HG03565 (cell line): Measurements from ENCODE around the gene LEMD2.

Source experiments
- ATAC-seq: cut with Tn5 transposase; IDR thresholded peaks from one replicate; pipeline ENCODE4 v1.9.1; 2021; ENCODE audit warnings: mild to moderate bottlenecking, moderate library complexity; ENCODE audit not compliant: unreplicated experiment

LEMD2 gene

DNA sequence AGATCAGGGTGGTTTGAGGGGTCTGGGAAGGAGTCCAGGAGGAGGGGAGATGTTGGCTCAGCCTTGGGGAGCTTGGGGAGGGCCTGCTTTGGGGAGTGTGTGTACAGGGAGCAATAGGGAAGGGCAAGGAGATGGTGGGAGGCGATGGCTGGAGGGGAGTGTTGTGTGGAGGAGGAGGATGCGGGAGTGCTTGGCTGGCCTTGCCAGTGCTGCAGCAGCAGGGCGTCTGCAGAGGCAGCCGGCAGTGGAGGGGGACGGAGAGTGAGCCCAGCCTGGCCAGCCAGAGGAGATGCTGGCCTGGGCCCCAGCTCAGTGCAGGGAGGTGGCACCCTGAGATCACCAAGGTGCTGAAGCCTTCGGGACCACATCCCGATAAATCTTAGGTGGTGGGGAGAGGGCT lies 46.1 kb downstream of the LEMD2 start:
- ATAC-seq, result no peak

DNA sequence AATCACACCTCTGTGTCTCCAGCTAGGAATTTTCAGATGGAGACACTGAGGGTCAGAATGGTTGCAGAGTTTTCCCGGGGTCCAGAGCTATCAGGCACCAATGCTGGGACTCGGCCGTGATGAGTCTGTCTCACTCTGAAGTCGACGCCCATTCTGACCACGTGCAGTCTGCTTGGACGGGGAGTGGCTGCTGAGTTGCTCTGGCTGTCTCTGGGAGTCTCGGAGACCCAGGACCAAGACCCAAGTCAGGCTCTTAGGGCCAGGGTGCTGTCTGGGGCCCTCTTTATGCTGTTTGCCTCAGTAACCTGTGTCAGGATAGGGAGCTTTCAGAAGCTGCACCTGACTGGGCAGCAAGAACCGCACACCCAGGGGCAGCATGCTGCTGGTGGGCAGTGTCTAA lies 46.8 kb downstream of the LEMD2 start:
- no peak for ATAC-seq

DNA sequence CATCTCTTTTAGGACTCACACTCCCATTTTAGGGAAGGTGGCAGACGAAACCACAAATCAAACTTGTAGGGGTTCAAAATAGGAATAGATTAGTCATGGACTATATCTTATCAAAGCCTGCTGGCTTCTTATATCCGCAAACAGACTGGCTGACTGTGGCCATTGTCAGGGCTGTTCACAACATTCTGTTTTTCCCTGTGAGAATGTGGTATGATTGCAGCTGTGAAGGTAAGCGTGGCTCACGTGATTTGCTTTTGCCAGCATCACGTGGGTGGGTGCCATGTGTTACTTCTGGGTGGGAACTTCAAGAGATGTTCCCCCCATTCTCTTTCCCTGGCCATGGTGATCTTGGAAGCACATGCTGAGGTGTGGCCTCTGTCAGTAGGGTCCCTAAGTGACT lies 48.1 kb downstream of the LEMD2 start:
- ATAC-seq, result no peak

DNA sequence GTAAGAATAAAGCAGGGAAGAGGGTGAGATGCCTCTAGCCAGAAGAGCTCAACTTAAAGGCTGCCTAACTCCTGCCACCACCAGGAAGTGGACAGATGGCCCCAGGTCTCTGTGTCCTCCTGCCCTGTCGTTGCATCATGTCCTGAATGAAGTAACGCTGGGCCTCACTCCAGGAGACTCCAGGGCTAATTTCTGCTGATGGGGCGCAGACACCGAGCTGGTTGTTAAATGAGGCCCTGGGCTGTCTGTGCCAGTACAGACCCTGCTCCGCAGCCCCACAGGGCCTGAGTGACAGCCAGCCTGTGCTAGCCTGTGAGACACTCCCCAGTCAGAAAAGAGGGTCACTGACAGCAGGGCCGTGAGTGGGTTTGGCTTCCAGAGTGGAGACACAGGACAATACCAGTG lies 48.7 kb downstream of the LEMD2 start:
- ATAC-seq, result no peak

DNA sequence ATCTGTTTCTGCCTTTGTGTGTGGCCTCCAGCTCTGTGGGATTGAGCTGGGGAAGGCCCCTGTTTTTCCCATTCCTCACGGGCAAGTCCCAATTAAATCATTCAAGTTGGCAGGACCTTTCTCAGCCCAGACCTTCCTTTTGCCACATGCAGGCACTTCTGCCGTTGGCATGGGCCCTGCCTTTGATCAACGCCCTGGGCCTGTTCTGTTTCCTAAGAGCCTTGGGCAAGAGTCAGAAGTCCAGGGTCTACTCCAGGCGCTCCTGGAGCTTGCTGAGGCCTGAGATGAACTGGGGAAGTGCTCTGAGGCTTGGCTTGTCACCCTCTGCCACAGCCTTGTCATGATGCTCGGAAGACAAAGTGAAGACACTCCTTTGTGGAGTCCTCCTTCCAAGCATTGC lies 49.4 kb downstream of the LEMD2 start:
- ATAC-seq, result no peak

DNA sequence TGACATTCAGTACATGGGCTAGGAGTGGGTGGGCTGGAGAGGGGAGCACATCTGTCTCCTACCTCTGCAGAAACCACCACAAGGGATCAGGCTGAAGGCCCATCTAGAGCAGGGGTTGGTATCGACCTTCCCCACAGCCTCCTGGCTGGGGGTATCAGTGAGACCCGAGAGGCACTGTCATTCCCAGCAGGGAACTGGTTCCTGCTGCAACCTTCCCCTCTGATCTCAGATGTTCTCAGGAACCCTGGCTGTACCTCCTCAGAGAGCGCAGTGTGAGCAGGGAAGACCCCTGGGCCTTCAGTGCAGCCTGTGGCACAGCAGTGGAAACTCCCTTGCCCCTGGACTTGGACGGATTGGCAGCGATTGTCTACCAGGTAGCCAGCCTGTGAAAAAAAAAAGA lies 50.1 kb downstream of the LEMD2 start:
- no peak for ATAC-seq

DNA sequence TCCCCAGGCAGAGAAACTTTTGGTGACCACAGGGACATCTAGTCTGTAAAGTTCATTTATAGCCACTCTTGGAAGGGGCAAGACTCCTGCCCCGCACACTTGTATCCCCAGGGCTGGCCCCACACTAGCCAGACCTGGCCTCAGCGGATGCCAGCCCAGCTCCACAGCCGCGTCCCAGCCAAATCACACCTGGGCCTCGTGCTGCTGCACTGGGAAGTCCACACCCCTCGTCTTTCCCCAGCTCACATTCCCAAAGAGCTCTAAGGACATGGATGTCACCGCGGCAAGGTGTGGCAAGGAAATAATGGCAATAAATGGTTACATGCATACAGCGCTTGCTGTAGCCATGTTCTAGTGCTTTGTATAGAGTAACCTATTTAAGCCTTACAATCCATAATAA lies 50.8 kb downstream of the LEMD2 start:
- ATAC-seq, result no peak

DNA sequence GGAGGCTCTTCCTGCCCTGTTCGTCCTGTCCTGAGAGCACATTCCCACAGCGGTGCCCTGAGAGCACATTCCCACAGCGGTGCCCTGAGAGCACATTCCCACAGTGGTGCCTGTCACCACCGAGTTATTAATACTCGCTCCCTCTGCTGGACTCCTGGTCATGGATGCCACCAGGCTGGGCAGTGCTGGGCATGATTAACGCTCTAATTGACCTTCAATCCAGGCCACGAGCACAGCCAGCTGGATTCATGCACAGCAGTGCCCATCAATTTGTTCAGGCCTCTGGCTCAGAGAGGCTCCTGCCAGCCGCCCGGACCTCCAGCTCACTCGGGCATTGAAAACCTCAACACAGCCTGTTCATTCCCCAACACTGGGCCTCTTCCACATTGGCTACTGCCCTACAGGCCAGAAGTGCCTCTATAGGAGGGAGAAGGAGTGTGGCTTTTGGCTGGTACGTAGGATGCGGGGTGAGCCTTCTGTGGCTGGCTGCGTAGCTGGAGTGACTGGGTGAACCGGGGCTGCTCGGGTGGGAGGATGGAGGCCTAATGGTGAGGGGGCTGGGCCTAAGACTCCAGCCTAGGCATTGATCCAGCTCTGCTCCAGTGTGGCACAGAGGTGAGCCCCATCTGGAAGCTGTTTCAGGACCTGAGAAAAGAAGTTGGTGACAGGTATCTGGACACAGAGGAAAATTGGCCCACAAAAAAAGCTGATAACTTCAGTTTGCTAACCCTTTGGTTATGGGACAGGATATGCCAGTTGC lies 51.5 kb downstream of the LEMD2 start:
- ATAC-seq, result no peak

DNA sequence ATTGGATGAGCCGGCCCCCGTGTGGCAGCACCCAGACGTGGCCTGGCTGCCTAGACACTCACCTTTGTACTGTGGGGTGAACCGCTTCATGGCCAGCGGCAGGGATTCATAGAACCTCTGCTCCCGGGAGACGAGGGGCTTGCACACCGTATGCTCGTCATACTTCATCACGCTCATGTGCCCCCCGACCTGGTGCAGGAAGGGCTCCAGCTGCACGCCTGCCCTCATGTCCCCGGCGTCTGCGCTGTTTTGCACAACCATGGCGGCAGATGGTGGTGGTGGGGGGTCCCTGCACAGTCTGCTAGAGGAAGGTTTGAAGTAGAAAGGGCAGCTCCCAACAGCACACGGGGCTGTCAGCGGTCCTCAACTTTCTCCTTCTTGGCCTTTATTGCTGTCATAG lies 53.7 kb downstream of the LEMD2 start:
- no peak for ATAC-seq

DNA sequence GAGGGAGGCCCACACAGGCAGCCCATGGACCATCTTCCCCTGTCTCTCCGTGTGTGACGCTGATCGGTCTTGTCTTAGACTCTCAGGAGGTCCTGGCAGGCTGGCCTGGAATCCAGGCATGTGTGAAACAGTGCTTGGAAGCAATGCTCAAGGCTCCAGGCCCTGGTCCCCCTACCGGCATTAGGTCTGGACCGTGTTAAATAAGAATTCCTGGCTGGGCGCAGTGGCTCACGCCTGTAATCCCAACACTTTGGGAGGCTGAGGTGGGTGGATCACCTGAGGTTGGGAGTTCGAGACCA lies 55.3 kb downstream of the LEMD2 start:
- no peak for ATAC-seq

DNA sequence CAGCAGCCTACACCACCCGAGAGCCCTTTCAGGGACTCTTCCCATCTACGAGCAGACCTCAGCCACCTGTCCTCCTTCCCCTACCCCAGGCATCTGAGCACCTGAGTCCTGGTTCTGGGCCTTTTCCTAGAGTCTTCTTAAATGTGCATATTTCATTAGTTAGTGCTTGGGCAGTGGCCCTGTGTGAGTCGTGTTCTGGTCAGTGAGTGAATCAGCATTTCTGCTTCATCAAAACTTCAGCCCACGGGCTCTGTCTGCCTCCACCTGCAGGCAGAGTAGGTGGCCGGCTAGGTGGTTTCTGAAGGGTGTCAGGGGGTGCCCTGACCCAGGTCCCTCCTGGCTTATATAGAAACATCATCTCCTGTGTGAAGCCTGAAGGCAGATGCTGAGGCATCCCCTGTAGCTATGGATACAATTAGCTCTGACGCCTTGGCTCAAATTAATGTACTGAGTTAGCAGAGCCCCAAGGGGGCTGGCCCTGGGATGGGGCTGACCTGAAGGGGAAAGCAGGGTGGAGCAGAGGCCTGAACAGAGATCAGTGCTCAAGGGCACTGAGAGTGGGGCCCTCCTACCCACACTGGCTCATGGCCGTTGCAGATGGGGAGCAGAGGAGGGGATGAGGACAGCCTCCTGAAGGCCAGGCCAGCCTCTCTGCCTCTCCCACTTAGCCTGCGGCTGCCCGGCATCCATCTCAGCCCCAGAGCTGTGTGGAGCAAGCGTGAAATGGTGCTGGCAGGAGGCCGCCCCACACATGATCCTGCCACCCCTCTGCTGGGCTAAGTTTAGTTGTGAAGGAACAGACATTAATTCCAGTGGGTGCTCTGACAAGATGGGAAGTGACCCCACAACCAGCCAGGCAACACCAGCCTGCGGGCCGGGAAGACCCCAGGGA lies 55.9 kb downstream of the LEMD2 start:
- ATAC-seq, result no peak

DNA sequence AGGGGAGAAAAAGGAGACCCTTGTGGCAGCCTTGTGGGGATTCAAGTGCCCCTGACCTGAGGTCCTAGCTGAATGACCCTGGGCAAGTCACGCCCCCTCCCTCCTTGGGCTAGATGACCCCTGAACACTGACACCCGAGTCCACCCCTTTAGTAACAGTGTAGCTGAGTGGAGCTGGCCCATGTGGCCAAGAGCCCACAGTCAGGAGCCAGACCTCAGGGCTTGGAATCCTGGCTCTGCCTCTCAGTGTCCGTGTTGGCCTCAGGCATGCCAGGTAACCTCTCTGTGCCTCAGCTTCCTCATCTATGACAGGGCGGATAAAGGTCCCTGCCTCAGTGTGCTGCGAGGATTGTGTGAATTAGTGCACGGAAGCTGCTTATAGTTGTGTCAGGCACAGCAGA lies 56.5 kb downstream of the LEMD2 start:
- no peak for ATAC-seq

DNA sequence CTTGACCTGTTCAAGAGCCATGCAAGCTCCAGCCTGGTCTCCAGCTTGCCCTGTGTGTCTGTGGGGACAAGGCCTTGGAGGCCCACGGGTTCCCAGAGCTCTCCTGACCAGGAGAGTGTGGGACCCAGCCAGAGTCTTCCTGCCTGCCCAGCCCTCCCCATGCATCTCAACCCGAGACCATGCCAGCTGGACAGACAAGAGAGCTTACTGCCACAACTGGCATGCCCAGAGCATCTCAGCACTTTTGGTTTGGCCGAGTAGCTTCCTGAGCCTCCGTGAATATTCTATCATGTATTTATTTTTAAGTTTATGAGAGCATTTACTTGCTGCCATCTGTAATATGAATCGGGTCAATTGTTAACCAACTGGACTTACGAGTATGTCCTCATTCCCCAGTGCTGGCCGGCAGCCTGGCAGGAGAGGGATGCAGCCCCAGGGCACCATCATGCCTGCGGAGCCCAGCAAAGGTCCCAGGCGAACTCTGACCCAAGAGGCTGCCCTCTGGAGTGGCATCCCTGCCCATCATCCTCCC lies 57.1 kb downstream of the LEMD2 start:
- ATAC-seq, result no peak

DNA sequence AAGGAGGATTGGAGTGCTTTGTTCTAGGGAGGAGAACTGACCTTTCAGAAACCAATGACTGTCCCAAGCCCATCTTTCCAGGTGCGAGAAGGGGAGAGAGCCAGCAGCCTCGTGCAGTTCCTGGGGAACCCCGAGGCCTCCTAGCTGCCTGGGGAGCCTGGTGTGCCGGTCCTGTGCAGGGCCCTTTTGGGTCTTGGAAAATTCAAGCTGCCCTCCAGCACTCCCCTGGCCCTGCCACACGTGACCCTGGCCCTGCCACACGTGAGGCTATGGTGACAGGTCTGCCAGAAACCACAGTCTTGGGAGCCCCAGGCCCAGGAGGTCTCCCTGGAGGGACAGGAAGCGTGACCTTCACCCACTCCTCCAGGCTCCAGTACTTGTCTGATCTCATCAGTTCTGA lies 57.9 kb downstream of the LEMD2 start:
- ATAC-seq, result no peak

DNA sequence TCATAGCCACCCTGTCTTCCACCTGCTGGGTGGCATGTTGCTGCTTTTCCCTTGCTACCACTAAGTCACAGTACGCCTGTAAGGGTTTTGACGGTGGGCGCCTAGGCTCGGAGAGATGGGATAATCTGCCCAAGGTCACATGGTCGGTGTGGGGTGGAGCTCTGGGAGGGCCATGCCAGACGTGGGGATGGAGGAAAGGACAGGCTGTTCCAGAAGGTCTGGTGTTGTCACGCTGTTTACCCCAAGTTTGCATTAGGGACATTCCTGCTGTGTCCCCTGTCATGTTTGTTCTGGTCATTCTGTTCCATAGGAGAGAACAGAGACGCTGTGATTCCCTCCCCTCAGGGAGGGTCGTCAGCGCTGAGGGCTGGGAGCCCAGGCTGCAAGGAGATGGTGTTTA lies 58.3 kb downstream of the LEMD2 start:
- no peak for ATAC-seq

DNA sequence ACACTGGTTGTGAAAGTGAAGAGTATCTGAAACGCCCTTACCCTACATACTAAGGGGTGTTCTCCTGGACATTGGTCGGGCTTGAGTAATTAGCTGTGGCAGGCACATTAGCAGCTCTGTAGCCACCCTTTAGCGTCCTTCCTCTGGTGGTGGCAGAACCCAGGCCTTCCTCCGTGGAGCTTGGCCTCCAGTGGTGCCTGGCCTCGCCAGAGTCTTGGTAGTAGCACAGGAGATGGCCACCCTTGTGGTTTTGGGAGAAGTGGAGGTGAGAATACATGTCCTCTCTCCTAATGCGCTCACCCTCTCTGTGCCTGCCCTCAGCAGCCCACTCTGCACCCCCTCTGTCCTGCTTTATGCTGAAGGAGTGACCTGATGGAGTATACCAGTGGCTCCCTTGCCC lies 59.9 kb downstream of the LEMD2 start:
- no peak for ATAC-seq

DNA sequence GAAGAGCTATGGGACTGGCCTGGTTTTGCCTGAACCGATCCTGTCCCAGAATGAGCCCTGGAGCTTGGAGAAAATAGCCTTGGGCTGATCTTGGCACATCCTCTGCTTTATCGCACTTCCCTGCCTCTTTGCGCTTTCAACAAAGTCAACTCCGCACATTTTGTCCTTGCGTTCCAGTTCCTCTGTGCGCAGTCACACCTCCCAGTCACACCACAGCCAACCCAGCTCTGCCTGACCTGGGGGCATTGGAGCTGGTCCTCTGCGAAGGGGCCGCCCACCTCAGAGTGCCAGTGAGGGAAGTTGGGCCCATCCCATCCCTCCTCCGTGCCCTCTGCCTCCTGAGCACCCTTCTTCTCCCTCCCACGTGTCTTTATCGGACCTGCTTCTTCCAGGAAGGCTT lies 60.5 kb downstream of the LEMD2 start:
- no peak for ATAC-seq

DNA sequence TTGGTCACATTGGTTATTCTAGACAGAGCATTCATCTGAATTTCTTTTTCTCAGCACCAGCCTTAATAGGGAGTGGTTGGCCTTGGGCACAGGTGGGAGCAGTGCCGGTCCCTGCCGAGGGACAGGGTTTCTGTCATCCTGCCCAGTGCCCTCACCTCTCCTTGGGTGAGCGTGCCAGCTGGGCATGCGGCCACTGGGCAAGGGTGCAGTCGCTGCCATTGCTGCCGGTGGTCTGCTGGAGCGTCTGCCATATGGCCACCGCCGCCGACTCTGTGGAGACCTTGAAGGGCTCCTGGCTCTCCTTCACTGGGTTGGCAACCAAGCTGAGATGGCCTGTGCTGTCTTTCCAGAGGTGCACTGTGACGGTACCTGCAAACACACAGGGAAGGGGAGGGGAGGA lies 61.0 kb downstream of the LEMD2 start:
- no peak for ATAC-seq

DNA sequence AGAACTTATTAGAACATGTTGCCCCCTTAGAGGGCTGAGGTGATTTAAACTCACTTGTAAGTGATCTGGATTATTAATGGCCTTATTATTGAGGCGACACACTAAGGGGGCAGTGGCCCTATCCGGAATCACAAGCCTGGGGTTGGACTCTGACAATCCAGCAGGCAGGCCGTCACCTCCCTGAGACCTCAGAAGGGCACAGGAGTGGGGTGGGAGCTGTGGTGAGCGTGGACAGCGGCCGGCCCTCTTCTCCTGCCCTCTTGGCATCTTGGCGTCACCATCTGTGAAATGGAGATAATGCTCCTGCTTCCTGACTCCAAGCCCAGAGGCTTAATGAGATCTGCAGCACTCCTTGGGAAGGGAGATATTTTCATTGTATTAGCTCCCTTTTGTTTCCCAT lies 61.8 kb downstream of the LEMD2 start:
- ATAC-seq, result no peak

DNA sequence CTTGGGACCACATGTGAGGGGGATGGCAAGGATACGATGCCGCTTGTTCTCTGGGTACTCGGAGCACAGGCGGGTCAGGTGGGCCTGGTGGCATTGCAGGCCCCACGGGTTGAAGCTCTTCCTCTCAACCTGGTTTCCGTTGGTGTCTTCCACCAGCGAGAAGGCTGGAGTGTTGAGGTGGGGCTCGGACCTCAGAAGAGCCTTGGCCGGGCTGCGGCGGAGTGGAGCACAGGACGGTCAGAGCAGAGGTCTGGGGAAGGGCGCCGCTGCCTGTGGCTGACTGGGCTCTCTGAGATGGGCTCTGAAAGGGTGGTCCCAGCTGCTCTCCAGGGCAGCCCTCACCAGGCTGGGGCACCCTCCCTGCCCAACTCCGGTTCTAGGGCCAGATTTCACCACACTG lies 62.2 kb downstream of the LEMD2 start:
- no peak for ATAC-seq

DNA sequence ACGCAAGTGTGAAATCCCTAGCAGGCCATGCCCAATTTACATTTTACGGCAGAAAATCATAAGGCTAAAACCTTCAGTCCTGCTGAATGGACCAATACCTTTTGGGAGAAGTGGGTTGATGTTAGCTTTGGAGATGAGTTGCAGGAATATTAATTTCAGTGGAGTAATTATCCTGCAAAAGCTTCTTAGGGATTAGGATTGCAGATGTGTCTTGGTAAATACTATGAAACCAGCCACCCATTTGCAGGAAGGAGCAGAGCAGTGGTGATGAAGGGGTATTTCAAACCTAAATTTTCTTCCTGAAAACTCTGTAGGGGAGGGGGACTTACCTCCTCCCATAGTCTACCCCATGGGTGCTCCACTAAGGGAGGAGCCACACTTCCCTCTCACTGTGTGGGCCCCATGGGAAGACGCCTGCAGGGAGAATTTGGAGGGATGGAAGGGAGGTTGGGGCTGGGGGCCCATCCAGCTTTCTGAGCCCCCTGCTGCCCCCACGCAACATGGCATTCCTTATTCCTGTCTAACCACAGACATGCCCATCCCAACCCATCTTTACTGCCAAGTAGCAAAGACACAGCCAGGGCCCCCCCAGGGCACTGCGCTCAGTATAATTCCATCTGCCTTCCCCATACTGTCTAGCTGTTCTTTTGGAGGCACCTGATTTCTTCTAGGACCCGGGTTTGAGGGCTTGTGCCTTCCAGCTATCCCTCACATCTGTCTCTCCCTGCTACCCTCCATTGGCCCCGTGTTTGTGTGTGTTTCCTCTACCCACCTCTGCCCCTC lies 62.8 kb downstream of the LEMD2 start:
- ATAC-seq, result no peak

DNA sequence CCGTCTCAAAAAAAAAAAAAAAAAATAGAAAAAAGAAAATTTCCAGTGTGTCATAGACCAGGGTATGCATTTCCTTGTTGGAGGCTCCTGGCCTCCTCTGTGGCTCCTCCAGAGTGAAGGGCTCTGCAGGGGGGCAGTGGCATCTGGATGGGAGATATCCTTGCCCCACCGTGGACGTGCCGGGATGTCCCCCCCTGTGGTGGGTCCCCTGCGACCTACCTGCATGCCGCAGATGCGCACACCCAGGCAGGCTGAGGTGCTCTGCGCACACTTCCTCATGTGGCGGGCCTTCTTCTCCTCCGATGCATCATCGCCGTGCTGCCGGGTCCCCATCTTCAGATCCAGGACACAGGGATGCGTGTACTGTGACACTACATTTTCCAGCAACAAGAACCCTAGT lies 63.7 kb downstream of the LEMD2 start:
- ATAC-seq, result no peak
